Endothelial cell of umbilical vein (primary cell): ENCODE data around the gene SULT4A1. TPM values are rescaled to one million over a fixed set of nuclear protein-coding genes. Genes with fewer than 3 reads are reported as not detected.

Experiments used
- BruUV-seq: library from RNA; stranded (reverse); fragments of 400-500 nt; replicated peaks from 2 replicates; lab custom pipeline; 2021; lab: Mats Ljungman, UMichigan
- CTCF ChIA-PET: fragments of 300-600, 350-600 bp; sonication (Branson Sonifier 250); formaldehyde crosslinking; loops from one replicate; lab custom pipeline; 2021; ENCODE audit warnings: antibody characterized with exemption, inconsistent platforms; lab: Charles Lee
- POLR2A ChIA-PET: fragments of 300-600, 350-600 bp; sonication (Branson Sonifier 250); formaldehyde crosslinking; loops from one replicate; lab custom pipeline; 2021; ENCODE audit warnings: antibody characterized with exemption, inconsistent platforms; lab: Charles Lee
- DNase-seq: peaks from one replicate; pipeline ENCODE4 v3.0.0-alpha.2; 2011; ENCODE audit warnings: low read depth, low spot score
- FAIRE-seq: peaks from 2 replicates; lab custom pipeline; 2011; peaks lifted over from hg19 to GRCh38; lab: Jason Lieb, UNC
- H2AFZ ChIP-seq: 2 replicates; pipeline ENCODE4 v1.6.0; 2012; ENCODE audit warnings: low read depth, low read length, control low read depth, inconsistent platforms
- H3K27ac ChIP-seq: 2 replicates; pipeline ENCODE4 v1.5.1; 2011; ENCODE audit warnings: low read depth, mild to moderate bottlenecking, control low read depth, low read length, moderate library complexity; ENCODE audit not compliant: insufficient read depth
- H3K27me3 ChIP-seq, 2 experiments: 2 replicates each; pipeline versions ENCODE4 v1.6.0 to v1.6.1; 2011; ENCODE audit warnings: low read length in 2 of 2, mixed read lengths in 1 of 2; ENCODE audit not compliant: control insufficient read depth in 2 of 2, insufficient read depth in 2 of 2
- H3K36me3 ChIP-seq, 2 experiments: 2 replicates in 1 of 2; 3 replicates in 1 of 2; pipeline ENCODE4 v1.5.1; 2011; ENCODE audit warnings: low read length in 2 of 2, mild to moderate bottlenecking in 1 of 2, moderate library complexity in 1 of 2; ENCODE audit not compliant: control insufficient read depth in 2 of 2, insufficient read depth in 2 of 2; ENCODE audit errors: extremely low read depth in 1 of 2
- H3K4me1 ChIP-seq: 3 replicates; pipeline ENCODE4 v1.5.1; 2011; ENCODE audit warnings: mild to moderate bottlenecking, low read length; ENCODE audit not compliant: control insufficient read depth, insufficient read depth; ENCODE audit errors: extremely low read depth
- H3K4me2 ChIP-seq: 2 replicates; pipeline ENCODE4 v1.6.1; 2011; ENCODE audit warnings: low read length, control low read depth, mixed read lengths; ENCODE audit not compliant: insufficient read depth
- H3K4me3 ChIP-seq, 3 experiments: fragments of 200-600 bp in 1 of 3; sonication (generic), shearing (Covaris generic) in 1 of 3; replicated peaks in 1 of 3; 2 replicates each; pipeline ENCODE4 v1.5.1; 2011 to 2016; ENCODE audit warnings: control low read depth in 3 of 3, low read length in 3 of 3, mild to moderate bottlenecking in 2 of 3, inconsistent platforms in 1 of 3, low read depth in 1 of 3, moderate library complexity in 1 of 3; ENCODE audit not compliant: insufficient read depth in 1 of 3
- H3K79me2 ChIP-seq: 2 replicates; pipeline ENCODE4 v1.6.0; 2012; ENCODE audit warnings: low read length, inconsistent platforms; ENCODE audit not compliant: control insufficient read depth, insufficient read depth
- H3K9ac ChIP-seq: replicated peaks from 2 replicates; pipeline ENCODE3; 2011; ENCODE audit warnings: low read length, control low read depth; ENCODE audit not compliant: insufficient read depth; ENCODE audit errors: extremely low read depth
- H3K9me1 ChIP-seq: replicated peaks from 3 replicates; pipeline ENCODE4 v1.6.0; 2011; ENCODE audit warnings: mild to moderate bottlenecking, low read length; ENCODE audit not compliant: control insufficient read depth, insufficient read depth; ENCODE audit errors: extremely low read depth
- H3K9me3 ChIP-seq: replicated peaks from 2 replicates; pipeline ENCODE4 v1.5.1; 2012; ENCODE audit warnings: low read length, inconsistent platforms; ENCODE audit not compliant: control insufficient read depth, insufficient read depth
- H4K20me1 ChIP-seq: replicated peaks from 2 replicates; pipeline ENCODE3; 2011; ENCODE audit warnings: mild to moderate bottlenecking, low read length; ENCODE audit not compliant: control insufficient read depth, insufficient read depth; ENCODE audit errors: extremely low read depth
- CTCF ChIP-seq, 2 donors: IDR thresholded peaks; 1 replicate in 1 of 2; 2 replicates in 1 of 2; pipeline ENCODE4 v1.5.1; 2011; ENCODE audit warnings: low read length in 2 of 2, mild to moderate bottlenecking in 2 of 2, moderate library complexity in 2 of 2, control low read depth in 1 of 2, inconsistent platforms in 1 of 2, low read depth in 1 of 2; ENCODE audit not compliant: insufficient read depth in 1 of 2; ENCODE audit errors: extremely low read depth in 1 of 2
- EZH2 ChIP-seq: IDR thresholded peaks from 2 replicates; pipeline ENCODE4 v1.6.1; 2012; ENCODE audit warnings: borderline replicate concordance, low read depth, mild to moderate bottlenecking, moderate library complexity, low read length, inconsistent platforms; ENCODE audit not compliant: severe bottlenecking
- FOS ChIP-seq: IDR thresholded peaks from 2 replicates; pipeline ENCODE4 v1.6.1; 2011; ENCODE audit warnings: mild to moderate bottlenecking, low read length, moderate library complexity, borderline replicate concordance; ENCODE audit not compliant: insufficient read depth
- GATA2 ChIP-seq: IDR thresholded peaks from 2 replicates; pipeline ENCODE4 v1.7.0; 2011; ENCODE audit warnings: low read depth, mild to moderate bottlenecking, moderate library complexity, mixed read lengths, low read length; ENCODE audit not compliant: insufficient read length, insufficient read depth
- JUN ChIP-seq: IDR thresholded peaks from 2 replicates; pipeline ENCODE4 v1.6.1; 2011; ENCODE audit warnings: borderline replicate concordance, low read depth; ENCODE audit not compliant: insufficient read length, insufficient read depth
- MAX ChIP-seq: IDR thresholded peaks from 2 replicates; pipeline ENCODE4 v1.6.1; 2011; ENCODE audit not compliant: insufficient read depth, insufficient read length
- MYC ChIP-seq: IDR thresholded peaks from one replicate; pipeline ENCODE4 v1.6.1; 2011; ENCODE audit warnings: mild to moderate bottlenecking, low read depth, low read length
- POLR2A ChIP-seq: IDR thresholded peaks from 2 replicates; pipeline ENCODE4 v1.6.1; 2012; ENCODE audit warnings: low read depth, mild to moderate bottlenecking, control low read depth, low read length
- POLR2AphosphoS5 ChIP-seq: IDR thresholded peaks from 2 replicates; pipeline ENCODE4 v1.6.1; 2012; ENCODE audit warnings: low read depth, mild to moderate bottlenecking, control low read depth, low read length, moderate library complexity; ENCODE audit not compliant: insufficient read depth
- dilution Hi-C: fragments of 300-500 bp; cut with MboI; formaldehyde crosslinking; loops from one replicate; pipeline ENCODE4 v1.15.0; 2019; ENCODE audit warnings: low sequenced_read_pairs; ENCODE audit not compliant: extremely low pct_ligation_motif_present
- intact Hi-C: fragments of 100-400 bp; cut with micrococcal nuclease; formaldehyde crosslinking; loops from one replicate; pipeline ENCODE4 v1.10.0; 2022
- polyA plus RNA-seq, 4 experiments: library from polyadenylated mRNA; depleted of rRNA in 3 of 4; stranded (reverse) in 3 of 4; unstranded in 1 of 4; fragments of >200 nt; gene quantifications; 2 replicates each; pipeline versions ENCODE4 v1.2.1 to v1.2.3, GENCODE V29; 2011 to 2012; ENCODE audit warnings: missing spikeins in 1 of 4
- total RNA-seq: library from RNA; stranded (reverse); gene quantifications from 2 replicates; pipeline ENCODE4 v1.2.3, GENCODE V29; 2021

Gene SULT4A1
- total and polyA plus RNA-seq, 2 donors (not counting 3 experiments of a cell fraction or from before 2014, with no cell fraction given), result 0.48 TPM; not detected in 1

- H3K27me3 ChIP-seq, result no peaks in the 10 kb centered on the region
- intact Hi-C loops (no loop called here), dilution Hi-C loops (no loop called here)
- peaks cover 7% of the 10 kb centered on the region for H3K4me1 ChIP-seq
- no peaks in the 10 kb centered on the region for H3K79me2 ChIP-seq
- H3K9me3 ChIP-seq, result no peaks in the 10 kb centered on the region
- ChIA-PET CTCF (no interaction called here), POLR2A (no interaction called here)
- no peak overlapping the region for H3K4me2 ChIP-seq
- FAIRE-seq (no peak), DNase-seq (no peak)
- no peaks in the 10 kb centered on the region for H3K36me3 ChIP-seq
- BruUV-seq, result no TSS peak
- TF ChIP-seq FOS (no peak), GATA2 (no peak), MAX (no peak), CTCF (IDR thresholded peaks at IDR 0.05; ENCODE audit: extremely low read depth in 1 of 2, insufficient read depth in 1 of 2, low read depth in 1 of 2, low read length in 2 of 2) (no peak), MYC (no peak), POLR2A (no peak), JUN (no peak), POLR2AphosphoS5 (no peak), EZH2 (no peak)
- no peak overlapping the region for H2AFZ ChIP-seq
- H3K9ac ChIP-seq, result no peak overlapping the region
- H3K4me3 ChIP-seq, result no peak overlapping the region
- H3K27ac ChIP-seq, result no peak overlapping the region
- no peaks in the 10 kb centered on the region for H3K9me1 ChIP-seq
- no peaks in the 10 kb centered on the region for H4K20me1 ChIP-seq
Measured at GRCh38 chr22:43846966-43847365, 15.3 kb downstream of the SULT4A1 start.
